8988T (cell line): ENCODE measurements around the gene ORM1.

Source experiments
- DNase-seq: peaks from one replicate; pipeline ENCODE4 v3.0.0; 2011

The ORM1 gene

DNA sequence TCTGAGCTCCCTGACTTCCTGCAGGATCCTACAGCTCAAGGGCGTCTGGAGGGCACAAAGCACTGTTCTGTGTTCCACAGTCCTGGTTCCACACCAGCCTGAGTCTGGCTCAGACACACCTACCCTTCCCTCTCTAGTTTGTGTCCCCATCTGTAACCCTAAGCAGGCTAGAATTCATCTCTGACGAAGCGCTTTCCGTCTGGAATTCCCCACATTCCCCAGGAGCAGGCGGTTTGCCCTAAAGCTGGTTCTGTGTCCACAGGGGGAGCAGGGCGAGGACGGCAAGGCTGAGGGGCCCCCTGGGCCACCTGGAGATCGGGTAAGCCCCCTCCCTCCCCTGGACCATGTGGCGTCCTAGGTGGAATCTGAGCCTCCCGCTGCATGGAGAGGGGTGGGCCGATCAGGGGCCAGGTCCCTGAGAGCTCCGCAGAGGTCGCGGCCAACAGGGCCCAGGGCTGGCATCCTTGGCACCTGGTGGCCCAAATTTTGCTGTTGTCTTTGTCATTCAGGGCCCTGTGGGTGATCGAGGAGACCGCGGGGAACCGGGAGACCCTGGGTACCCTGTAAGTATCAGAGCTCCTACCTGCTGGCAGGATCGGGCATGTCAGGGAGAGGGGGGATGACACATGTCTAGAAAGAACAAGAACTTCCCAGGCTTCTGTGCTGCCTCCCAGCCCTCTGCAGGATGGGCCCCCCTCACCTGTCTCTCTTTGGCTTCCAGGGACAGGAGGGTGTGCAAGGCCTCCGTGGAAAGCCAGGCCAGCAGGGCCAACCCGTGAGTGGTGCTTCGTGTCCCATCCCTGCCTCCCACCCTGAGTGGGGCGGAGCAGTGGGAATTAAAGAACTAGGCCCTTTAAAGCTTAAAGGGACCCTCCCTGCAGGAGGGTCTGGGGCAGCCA, 34.5 kb upstream of the ORM1 start:
- DNase-seq, result peak; percentile 15

GRCh38 chr9:114289106-114289505, 33.8 kb upstream of the ORM1 start:
- no peak for DNase-seq

DNA sequence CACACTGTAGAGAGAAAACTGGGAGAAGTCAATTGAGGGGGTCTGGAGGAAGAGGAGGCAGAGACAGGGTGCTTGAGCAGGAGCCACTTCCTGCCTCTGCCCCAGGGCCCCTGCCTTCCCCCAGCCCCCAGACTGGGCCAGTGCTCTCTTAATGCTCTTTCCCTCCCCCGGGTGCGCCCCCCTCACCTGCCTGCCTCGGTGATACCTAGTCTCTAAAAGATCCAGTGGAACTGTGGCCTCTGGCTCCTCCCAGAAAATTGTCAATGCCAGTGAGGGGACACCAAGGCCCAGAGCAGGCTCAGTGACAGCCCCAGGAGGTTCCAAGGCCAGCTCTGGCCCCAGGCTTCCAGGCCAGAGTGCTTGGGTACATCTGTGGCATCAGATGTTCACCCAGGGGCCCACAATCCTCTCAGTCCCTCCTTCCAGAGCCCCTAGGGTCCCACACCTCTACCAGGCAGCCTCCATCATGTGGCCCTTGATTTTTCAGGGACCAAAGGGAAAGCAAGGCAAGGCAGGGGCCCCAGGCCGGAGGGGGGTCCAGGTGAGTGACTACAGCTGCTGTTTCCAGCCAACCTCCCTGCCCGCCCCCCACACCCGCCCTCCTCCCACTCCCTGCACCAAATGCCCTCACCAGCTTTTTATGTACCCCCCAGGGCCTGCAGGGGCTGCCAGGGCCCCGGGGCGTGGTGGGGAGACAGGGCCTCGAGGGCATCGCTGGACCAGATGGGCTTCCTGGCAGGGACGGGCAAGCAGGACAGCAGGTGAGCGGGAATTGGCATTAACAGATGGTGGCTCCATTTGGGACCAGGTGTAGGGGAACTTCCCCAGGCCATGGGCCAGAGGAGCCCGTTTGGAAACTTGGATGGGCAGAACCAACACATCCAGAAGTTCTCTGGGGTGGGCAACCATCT, 33.1 kb upstream of the ORM1 start:
- no peak for DNase-seq

DNA sequence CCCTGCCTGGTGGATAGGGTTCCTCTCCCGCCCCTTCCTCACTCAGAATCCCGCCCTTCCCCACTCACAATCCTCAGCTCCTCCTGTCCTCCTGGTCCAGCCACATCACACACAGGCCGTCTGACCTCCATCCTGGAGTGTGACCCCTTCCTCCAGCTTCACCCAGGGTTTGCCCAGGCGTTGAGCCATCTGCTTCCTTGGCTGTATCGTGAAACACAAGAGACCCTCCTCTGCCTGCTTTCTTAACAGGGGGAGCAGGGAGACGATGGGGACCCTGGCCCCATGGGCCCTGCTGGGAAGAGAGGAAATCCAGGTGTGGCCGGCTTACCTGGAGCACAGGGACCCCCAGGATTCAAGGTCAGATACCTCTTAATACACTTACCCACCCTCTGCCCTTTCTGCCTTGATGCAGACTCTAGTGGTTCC, 32.3 kb upstream of the ORM1 start:
- DNase-seq, result no peak

DNA sequence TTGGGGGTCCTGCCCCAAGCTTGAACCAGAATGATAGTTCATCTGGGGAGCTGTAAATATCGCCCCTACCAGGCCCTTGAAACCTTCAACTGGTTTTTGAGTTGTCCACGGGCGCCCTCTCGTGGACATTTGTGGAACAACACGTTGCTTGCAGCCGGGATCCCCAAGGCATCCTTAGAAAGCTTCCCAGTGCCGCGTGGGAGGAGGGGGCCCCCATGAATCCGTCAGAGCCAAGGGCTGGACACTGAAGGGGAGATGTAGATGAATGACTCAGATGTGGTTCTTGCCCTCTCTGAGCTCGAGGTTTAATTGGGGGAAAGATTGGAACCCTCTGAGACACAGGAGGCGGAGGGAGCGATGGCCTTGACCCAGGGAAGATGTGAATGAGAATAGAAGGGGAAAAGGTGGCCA, 31.8 kb upstream of the ORM1 start:
- DNase-seq, result no peak

DNA sequence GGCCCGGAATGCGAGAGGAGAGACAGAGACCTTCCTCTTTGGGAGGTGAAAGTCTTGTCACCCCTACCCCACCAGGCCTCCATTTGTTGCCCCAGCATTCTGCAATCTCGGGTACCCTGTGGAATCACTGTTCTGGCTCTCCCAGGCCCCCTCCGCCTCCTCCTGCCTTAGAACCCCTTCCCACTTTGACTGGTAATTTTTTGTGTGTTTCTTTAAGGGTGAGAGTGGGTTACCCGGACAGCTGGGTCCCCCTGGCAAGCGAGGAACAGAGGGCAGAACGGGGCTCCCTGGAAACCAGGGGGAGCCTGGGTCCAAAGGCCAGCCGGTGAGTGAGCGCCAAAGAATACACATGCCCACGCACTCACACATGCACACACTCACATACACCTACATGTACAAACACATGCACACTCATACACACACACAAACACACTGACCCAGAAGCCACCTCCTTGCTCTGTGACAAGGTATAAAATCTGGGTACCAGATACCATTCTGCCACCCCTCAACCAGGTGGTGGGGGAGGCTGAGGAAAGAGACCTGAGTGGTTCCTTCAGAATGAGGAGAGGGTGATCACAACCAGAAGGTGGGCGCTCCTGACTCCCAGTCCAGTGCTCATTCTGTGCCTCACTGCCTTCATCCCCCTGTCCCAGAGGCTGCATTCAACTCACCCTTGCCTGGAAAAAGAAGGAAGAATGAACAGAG, 30.9 kb upstream of the ORM1 start:
- DNase-seq, result no peak

DNA sequence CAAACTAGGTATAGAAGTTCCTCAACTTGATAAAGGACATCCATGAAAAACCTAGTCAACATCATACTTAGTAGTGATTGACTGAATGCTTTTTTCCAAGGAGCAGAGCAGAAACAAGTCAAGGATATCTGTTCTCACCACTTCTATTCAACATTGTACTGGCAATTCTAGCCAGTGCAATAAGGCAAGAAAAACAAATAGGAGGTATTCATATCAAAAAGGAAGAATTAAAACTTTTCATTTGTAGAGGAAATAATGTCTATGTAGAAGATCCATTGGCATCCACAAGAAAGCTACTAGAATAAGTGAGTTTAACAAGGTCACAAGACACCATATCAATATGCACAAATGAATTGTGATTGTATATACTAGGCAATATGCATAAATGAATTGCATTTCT, 28.2 kb upstream of the ORM1 start:
- no peak for DNase-seq

DNA sequence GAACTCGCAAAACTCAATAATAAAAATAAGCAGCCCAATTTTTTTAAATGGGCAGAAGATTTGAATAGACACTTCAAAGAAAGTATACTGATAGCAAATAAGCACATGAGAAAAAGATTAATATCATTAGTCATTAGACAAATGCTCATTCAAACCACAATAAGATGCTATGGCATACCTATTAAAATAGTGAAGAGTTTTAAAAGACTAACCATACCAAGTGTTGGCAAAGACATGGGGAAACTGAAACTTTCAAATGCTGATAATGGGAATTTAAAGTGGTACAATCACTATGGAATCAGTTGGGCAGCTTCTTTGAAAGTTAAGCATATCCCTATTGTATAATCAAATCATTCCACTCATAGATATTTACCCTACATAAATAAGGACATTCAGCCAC, 26.6 kb upstream of the ORM1 start:
- DNase-seq, result no peak

- DNase-seq, result no peak
These were observed 23.4 kb upstream of the ORM1 start for GRCh38 chr9:114299286-114300152.

- no peak for DNase-seq
These were observed 22.6 kb upstream of the ORM1 start for GRCh38 chr9:114300153-114300845.

- no peak for DNase-seq
These were observed 21.8 kb upstream of the ORM1 start for GRCh38 chr9:114300846-114301797.

DNA sequence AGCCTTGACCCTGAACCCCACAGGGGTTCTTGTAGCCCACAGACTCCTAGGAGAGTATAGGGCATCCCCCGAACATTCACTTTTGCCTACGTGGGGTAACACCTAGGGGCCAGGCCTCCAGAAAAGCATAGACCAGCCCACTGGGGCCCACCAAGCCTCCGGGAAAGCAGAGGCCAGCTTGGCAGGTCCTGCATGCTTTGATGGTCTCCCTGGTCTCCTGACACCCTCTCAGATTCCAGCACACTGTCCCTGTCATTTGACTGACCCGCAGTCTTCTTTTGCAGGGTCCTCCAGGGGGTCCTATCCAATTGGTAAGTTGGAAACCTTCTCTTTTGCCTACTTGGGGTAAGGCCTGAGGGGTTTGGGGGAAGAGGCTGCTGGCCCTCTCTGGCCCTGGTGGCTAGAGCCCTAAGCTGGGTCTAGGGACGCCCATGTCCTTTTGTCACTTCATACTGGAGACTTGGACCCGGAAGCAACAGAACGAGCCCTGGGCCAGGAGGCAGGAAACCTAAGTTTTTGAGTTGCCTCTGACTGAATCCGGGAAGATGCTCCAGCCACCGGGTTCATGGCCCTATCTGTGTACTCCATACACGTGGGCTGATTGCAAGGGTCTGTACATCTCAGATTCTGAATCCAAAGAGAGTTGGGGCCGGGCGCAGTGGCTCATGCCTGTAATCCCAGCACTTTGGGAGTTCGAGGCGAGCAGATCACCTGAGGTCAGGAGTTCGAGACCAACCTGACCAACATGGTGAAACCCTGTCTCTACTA, 20.9 kb upstream of the ORM1 start:
- DNase-seq, result no peak

DNA sequence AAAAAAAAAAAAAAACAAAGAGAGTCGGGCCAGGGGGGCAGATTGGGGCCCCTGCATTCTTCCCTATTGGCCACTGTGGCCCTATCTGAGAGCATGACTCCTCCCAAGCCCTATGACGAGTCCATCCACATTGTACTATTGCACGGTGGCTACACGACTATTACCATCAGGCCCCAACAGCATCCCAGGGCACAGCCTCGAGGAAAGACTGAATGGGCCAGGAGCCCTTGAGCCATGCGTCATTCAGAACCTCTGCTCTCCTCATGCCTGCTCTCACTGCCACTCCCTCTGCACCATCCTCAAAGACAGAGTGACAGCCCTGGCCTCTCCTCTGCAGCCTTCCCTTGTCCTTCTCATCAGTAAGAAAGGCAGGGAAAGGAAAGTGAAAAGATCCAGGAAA, 20.2 kb upstream of the ORM1 start:
- no peak for DNase-seq

- no peak for DNase-seq
These were observed 19.3 kb upstream of the ORM1 start for GRCh38 chr9:114303571-114303970.

DNA sequence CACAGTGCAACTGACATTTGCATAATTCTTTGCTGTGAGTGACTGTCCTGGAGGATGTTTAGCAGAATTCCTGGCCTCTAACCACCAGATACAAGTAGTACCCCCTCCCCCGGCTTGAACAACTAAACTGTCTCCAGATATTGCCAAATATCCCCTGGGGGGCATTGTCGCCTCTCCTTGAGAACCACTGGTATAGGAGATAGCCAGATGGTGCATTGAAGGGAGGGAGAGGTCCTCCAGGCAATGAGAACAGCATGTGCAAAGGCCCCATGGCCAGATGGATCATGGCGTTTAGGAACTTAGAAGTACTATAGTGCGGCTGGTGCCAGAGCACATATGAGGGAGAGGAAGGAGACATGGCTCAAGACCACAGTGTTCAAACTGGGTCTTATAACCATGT, 18.9 kb upstream of the ORM1 start:
- no peak for DNase-seq

DNA sequence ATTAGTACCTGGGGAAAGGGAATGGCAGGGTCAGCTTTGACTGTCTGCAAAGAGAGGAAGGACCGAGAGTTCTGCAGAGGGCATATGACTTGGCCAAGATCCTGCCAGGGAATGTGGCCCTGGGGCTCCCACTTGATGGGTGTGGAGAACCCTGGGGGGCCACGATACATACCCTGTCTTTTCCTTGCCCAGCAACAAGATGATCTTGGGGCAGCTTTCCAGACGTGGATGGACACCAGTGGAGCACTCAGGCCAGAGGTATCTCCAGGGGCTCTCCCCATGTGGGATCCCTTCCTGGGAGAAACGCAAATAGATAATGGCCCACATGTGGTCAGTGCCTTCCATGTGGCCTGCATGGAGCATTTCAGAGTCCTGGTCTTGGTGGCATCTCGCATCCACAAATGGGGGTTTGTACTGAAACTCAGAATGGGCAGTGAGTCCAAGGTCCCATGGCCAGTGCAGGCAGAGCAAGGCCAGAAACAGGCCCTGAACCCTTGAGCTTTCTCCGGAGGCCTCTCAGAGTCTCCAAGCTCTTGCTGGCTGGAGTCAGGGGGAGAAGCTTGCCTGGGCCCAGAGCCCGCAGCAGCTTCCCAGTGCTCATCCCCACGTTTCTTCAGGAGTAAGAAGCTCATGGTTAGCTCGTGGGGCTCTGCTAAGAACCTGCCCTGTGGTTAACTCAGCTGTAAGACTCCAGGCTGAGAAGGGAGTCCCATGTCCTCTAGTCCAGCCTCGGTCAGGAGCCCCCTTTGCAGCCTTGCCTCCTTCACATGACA, 18.3 kb upstream of the ORM1 start:
- DNase-seq, result no peak

GRCh38 chr9:114307899-114308267, 15.0 kb upstream of the ORM1 start:
- peak; percentile 0 for DNase-seq

DNA sequence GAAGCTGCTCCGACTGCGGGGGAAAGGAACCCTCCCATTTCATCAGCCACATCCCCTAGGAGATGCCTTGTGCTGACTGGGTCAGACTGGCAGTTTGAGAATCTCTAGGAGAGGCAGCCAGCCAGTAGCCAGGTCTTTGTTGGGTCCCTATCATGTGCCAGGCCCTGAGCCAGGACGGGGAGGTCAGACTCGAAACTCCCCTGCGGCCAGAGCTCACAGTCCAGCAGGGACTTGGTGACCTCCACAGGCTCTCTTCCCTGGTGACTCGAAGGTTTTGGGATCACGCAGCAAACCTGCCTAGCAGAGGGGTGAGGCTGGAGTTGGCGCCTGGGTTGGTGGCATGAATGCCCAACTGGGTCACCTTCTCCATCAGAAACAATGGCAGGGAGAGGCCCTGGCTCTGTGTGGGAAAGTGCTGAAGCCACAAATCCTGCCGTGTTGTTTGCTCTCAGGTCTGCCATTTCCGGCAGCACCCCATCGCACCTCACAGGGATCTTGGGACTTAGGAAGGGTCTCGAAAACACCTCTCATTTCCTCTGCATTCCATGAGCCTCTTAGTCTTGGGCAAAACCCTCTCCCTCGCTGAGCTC, 14.4 kb upstream of the ORM1 start:
- peak; percentile 4 for DNase-seq
